Suppressor macrophage (primary cell): Measurements from ENCODE around the gene MOV10L1.
A peak's percentile ranks its signal among the peaks of the same experiment; 100 is the strongest.
"Not testable (repeated sequence)": the region's sequence is repeated elsewhere in the genome, so short reads cannot be mapped to it uniquely, and the experiment has no call there.

Experiments
- DNase-seq, 4 experiments: peaks; one replicate each; pipeline ENCODE4 v3.0.0-alpha.2; 2020 to 2022

The MOV10L1 gene

GRCh38 chr22:50078761-50079160 lies 11.0 kb upstream of the MOV10L1 start:
- no peak for DNase-seq

- DNase-seq = no peak
Observed at GRCh38 chr22:50080077-50080465, 9.7 kb upstream of the MOV10L1 start.

GRCh38 chr22:50081426-50082196 lies 8.2 kb upstream of the MOV10L1 start:
- no peak for DNase-seq

- no peak for DNase-seq
Observed at GRCh38 chr22:50082197-50082715, 7.5 kb upstream of the MOV10L1 start.

- no peak for DNase-seq
Observed at GRCh38 chr22:50082961-50083461, 6.8 kb upstream of the MOV10L1 start.

GRCh38 chr22:50083462-50084079 lies 6.2 kb upstream of the MOV10L1 start:
- DNase-seq = no peak

GRCh38 chr22:50084080-50084477 lies 5.7 kb upstream of the MOV10L1 start:
- DNase-seq = no peak

GRCh38 chr22:50084614-50085021 lies 5.2 kb upstream of the MOV10L1 start:
- DNase-seq = no peak

GRCh38 chr22:50085211-50085972 lies 4.4 kb upstream of the MOV10L1 start, which contains the start of gene MLC1:
TSS of gene MLC1 (minus strand) at chr22:50085426. CDS start at chr22:50084902, 524 bp downstream.
- peak; percentile 36 to 60 (median 54) for DNase-seq

- no peak for DNase-seq
Observed at GRCh38 chr22:50086526-50086925, 3.3 kb upstream of the MOV10L1 start.

- not testable (repeated sequence) for DNase-seq
Observed at GRCh38 chr22:50086975-50087374, 2.8 kb upstream of the MOV10L1 start.

GRCh38 chr22:50087646-50088045 lies 2.2 kb upstream of the MOV10L1 start:
- DNase-seq = no peak

- DNase-seq = no peak
Observed at GRCh38 chr22:50088096-50088495, 1.7 kb upstream of the MOV10L1 start.

- no peak for DNase-seq
Observed at GRCh38 chr22:50089231-50089630, 575 bp upstream of the MOV10L1 start.

GRCh38 chr22:50090412-50090714 lies 557 bp downstream of the MOV10L1 start:
- DNase-seq = no peak

- DNase-seq = no peak
Observed at GRCh38 chr22:50091092-50091768, 1.4 kb downstream of the MOV10L1 start.

GRCh38 chr22:50092342-50092741 lies 2.5 kb downstream of the MOV10L1 start:
- DNase-seq = no peak

- no peak for DNase-seq
Observed at GRCh38 chr22:50098052-50098451, 8.2 kb downstream of the MOV10L1 start.

- no peak for DNase-seq
Observed at GRCh38 chr22:50101870-50102565, 12.2 kb downstream of the MOV10L1 start.

- peak in 3 of 4 experiments; percentile 29 to 57 (median 50) for DNase-seq
Observed at GRCh38 chr22:50102946-50103345, 13.1 kb downstream of the MOV10L1 start.

- no peak for DNase-seq
Observed at GRCh38 chr22:50104141-50104544, 14.3 kb downstream of the MOV10L1 start.
